Esophagus (tissue), 2 donors: ENCODE measurements around the gene IL17C. TPM values are rescaled to one million over a fixed set of nuclear protein-coding genes. Genes with fewer than 3 reads are reported as not detected.
"Not testable (repeated sequence)": the region's sequence is repeated elsewhere in the genome, so short reads cannot be mapped to it uniquely, and the experiment has no call there.

ENCODE experiments used
- H3K27ac ChIP-seq, 2 donors: one replicate each; pipeline ENCODE4 v1.5.1; 2013; ENCODE audit warnings: low read depth in 2 of 2, mild to moderate bottlenecking in 2 of 2, inconsistent platforms in 1 of 2, low read length in 1 of 2, moderate library complexity in 1 of 2
- H3K27me3 ChIP-seq, 2 donors: one replicate each; pipeline ENCODE4 v1.6.1; 2013; ENCODE audit warnings: low read length in 2 of 2, control low read depth in 1 of 2, mild to moderate bottlenecking in 1 of 2; ENCODE audit not compliant: insufficient read depth in 2 of 2, control insufficient read depth in 1 of 2
- H3K36me3 ChIP-seq, 2 donors: one replicate each; pipeline ENCODE4 v1.6.1; 2013; ENCODE audit warnings: low read length in 1 of 2; ENCODE audit not compliant: control insufficient read depth in 2 of 2, insufficient read depth in 2 of 2
- H3K4me1 ChIP-seq, 2 donors: one replicate each; pipeline ENCODE4 v1.6.1; 2013; ENCODE audit warnings: low read length in 1 of 2; ENCODE audit not compliant: control insufficient read depth in 2 of 2, insufficient read depth in 2 of 2
- H3K4me3 ChIP-seq, 2 donors: one replicate each; pipeline ENCODE4 v1.5.1; 2013; ENCODE audit warnings: low read length in 2 of 2, mild to moderate bottlenecking in 2 of 2, low read depth in 1 of 2, moderate library complexity in 1 of 2
- H3K9me3 ChIP-seq, 2 donors: one replicate each; pipeline ENCODE4 v1.6.1; 2013; ENCODE audit warnings: mild to moderate bottlenecking in 2 of 2, low read depth in 1 of 2, low read length in 1 of 2, moderate library complexity in 1 of 2; ENCODE audit not compliant: control insufficient read depth in 2 of 2, insufficient read depth in 1 of 2
- WGBS, 2 donors: extraction: QIAGEN DNeasy Blood & Tissue Kit; methylation state at CpG; one replicate each; pipeline ENCODE4 v1.1.7; 2013; 5-methylcytosine and 5-hydroxymethylcytosine counted together
- polyA plus RNA-seq, 2 donors: library from polyadenylated mRNA; stranded (reverse); fragments of 200-250 nt; gene quantifications; one replicate each; pipeline ENCODE4 v1.2.3, GENCODE V29; 2013
- donor health status: healthy with polysubstance abuse.
- donor health status: Bipolar disorder and iron deficiency.

The IL17C gene
- polyA plus RNA-seq, 2 donors = 0.07 to 0.59 TPM

DNA sequence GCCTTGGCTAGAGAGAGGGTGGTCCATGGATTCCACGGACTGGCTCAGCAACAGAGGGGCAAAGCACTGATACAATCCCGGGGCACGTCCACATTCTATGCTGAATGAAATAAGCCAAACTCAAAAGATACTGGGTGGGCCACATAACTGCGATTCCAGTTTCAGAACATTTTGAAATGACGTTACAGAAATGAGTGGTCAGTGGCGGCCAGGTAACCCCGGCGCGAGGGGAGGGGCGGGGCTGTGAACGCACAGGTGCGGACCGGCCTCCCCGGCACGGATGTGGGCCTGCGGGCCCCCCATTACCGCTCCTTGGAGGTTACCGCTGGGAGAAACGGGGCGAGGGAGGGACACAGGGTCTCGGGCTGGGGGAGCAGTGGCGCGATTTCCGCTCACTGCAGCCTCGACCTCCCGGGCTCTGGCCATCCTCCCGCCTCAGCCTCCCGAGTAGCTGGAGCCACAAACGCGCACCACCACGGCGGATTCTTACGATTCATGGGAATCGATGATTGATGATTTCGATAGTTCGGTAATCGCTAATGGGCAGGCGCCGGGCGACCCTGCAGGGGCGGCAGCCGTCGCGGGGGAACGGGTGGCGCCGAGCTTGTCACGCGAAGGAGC is 24.0 kb downstream of the IL17C start:
- 1 to 2% methylated on average over 45 to 49 of the region's 49 CpGs for whole genome bisulfite sequencing, 2 donors
- no peaks in the 10 kb centered on the region for H3K27me3 ChIP-seq
- H3K27ac ChIP-seq = peak overlapping the region; percentile 85 to 92

GRCh38 chr16:88662843-88663606 is 24.7 kb downstream of the IL17C start, which contains the start of gene MVD:
Gene MVD, minus strand, starts transcription at chr16:88663091. Its CDS starts 11 bp downstream, at chr16:88663080.
- H3K27me3 ChIP-seq = no peaks in the 10 kb centered on the region
- H3K4me1 ChIP-seq = no peaks in the 10 kb centered on the region
- peaks cover 0 to 8% of the 10 kb centered on the region in 2 donors for H3K36me3 ChIP-seq
- WGBS, 2 donors = 0 to 1% methylated on average over 69 to 88 of the region's 88 CpGs
- no peaks in the 10 kb centered on the region for H3K9me3 ChIP-seq
- peak within 1 kb of the TSS; percentile 75 to 100 for H3K4me3 ChIP-seq
- H3K27ac ChIP-seq = peak within 1 kb of the TSS; percentile 85 to 92

More for the DNA sequence above, 24.0 kb downstream of the IL17C start:
- Histone ChIP-seq H3K4me3 (peak overlapping the region; percentile 75 to 99), H3K9me3 (no peaks in the 10 kb centered on the region), H3K4me1 (no peaks in the 10 kb centered on the region), H3K36me3 (peaks cover 0 to 15% of the 10 kb centered on the region in 2 donors)

- Histone ChIP-seq H3K4me1 (no peaks in the 10 kb centered on the region), H3K9me3 (no peaks in the 10 kb centered on the region), H3K4me3 (no peak overlapping the region), H3K36me3 (no peaks in the 10 kb centered on the region), H3K27me3 (no peaks in the 10 kb centered on the region), H3K27ac (no peak overlapping the region)
- WGBS, 2 donors = 50 to 68% methylated on average over 4 of the region's 4 CpGs
Observed at GRCh38 chr16:88665148-88665547, 26.8 kb downstream of the IL17C start.

- Histone ChIP-seq H3K27ac (no peak overlapping the region), H3K9me3 (no peaks in the 10 kb centered on the region), H3K27me3 (no peaks in the 10 kb centered on the region), H3K36me3 (no peaks in the 10 kb centered on the region), H3K4me3 (no peak overlapping the region), H3K4me1 (no peaks in the 10 kb centered on the region)
- 91 to 95% methylated on average over 3 of the region's 3 CpGs for WGBS, 2 donors
Observed at GRCh38 chr16:88665570-88665969, 27.2 kb downstream of the IL17C start.

DNA sequence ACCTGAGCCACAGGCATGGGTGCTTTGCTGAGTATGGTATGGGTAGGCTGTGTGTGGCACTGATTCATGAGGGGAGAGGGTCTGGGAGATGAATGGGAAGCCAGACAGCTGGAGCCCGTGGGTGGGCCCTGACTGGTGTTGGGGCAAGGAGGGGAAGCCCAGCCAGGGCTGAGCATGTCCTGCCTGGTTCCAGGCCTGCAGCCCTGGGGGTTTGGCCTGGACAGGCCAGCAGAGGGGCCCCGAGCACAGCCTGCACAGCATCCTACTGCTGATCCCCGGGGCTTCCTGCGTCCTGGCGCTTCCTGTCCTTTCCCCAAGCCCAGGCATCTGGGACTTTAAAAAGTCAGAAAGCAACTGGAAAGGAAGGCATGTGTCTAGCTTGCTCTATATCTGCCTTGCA is 29.1 kb downstream of the IL17C start:
- Histone ChIP-seq H3K4me3 (no peak overlapping the region), H3K36me3 (no peaks in the 10 kb centered on the region), H3K9me3 (no peaks in the 10 kb centered on the region), H3K27ac (no peak overlapping the region), H3K4me1 (no peaks in the 10 kb centered on the region), H3K27me3 (no peaks in the 10 kb centered on the region)
- 69 to 79% methylated on average over 5 of the region's 5 CpGs for WGBS, 2 donors

GRCh38 chr16:88669493-88669892 is 31.1 kb downstream of the IL17C start:
- H3K4me1 ChIP-seq, H3K27me3 ChIP-seq, H3K36me3 ChIP-seq, H3K4me3 ChIP-seq, H3K27ac ChIP-seq, H3K9me3 ChIP-seq: not testable (repeated sequence)
- WGBS, 2 donors = 92 to 95% methylated on average over 7 to 8 of the region's 8 CpGs

DNA sequence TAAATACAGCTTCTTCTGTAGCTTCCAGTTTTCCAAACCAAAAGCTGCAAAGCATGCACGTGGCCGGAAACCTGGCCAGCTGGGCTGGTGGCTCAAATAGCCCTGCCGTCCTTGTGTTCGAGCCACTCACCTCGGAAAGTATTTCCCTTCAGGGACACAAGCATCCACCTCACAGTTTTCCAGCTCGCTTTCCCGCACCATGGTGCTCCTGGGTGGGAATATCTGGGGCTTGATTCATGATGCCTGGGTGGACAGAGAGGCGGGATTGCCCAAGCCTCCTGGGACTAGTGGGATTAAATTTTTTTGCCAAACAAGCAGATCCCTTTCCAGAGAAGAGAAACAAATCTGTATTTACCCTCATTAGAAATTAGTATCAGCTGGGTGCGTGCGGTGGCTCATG is 31.6 kb downstream of the IL17C start:
- H3K27ac ChIP-seq = no peak overlapping the region
- H3K4me3 ChIP-seq = no peak overlapping the region
- no peaks in the 10 kb centered on the region for H3K9me3 ChIP-seq
- H3K36me3 ChIP-seq = peaks cover 0 to 5% of the 10 kb centered on the region in 2 donors
- no peaks in the 10 kb centered on the region for H3K27me3 ChIP-seq
- H3K4me1 ChIP-seq = no peaks in the 10 kb centered on the region
- WGBS, 2 donors = 68 to 77% methylated on average over 10 of the region's 10 CpGs

DNA sequence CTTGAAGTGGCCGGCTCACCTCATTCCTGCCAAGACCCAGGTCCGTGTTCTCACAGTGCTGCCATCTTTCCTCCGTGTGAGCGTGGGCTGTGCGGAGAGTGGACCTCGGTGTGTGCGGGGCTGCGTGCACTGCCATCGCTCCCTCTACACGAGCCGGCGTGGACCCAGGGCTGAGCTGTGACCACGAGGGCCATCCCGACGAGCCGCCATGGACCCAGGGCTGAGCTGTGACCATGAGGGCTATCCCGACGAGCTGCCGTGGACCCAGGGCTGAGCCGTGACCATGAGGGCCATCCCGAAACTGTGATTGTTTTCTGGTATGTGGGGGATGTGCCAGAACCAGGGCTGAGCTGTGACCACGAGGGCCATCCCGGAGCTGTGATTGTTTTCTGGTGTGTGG is 33.4 kb downstream of the IL17C start:
- no peaks in the 10 kb centered on the region for H3K9me3 ChIP-seq
- WGBS, 2 donors = 90% methylated on average over 23 of the region's 23 CpGs
- H3K4me1 ChIP-seq = no peaks in the 10 kb centered on the region
- H3K36me3 ChIP-seq = peaks cover 0 to 5% of the 10 kb centered on the region in 2 donors
- no peak overlapping the region for H3K4me3 ChIP-seq
- no peak overlapping the region for H3K27ac ChIP-seq
- no peaks in the 10 kb centered on the region for H3K27me3 ChIP-seq

- no peak overlapping the region for H3K4me3 ChIP-seq
- H3K27me3 ChIP-seq = no peaks in the 10 kb centered on the region
- H3K27ac ChIP-seq = no peak overlapping the region
- peaks cover 0 to 5% of the 10 kb centered on the region in 2 donors for H3K36me3 ChIP-seq
- no peaks in the 10 kb centered on the region for H3K4me1 ChIP-seq
- H3K9me3 ChIP-seq = no peaks in the 10 kb centered on the region
- WGBS, 2 donors = 54 to 68% methylated on average over 11 of the region's 11 CpGs
Observed at GRCh38 chr16:88672776-88673175, 34.4 kb downstream of the IL17C start.
